Stimulated activated CD4-positive, alpha-beta T cell treated with anti-CD3 and anti-CD28 coated beads, Interleukin-12 subunit alpha, Interleukin-12 subunit beta, amount 100 ng/mL, for 48 hours (primary cell): ENCODE results near the gene SELENOS.

Source experiments
- DNase-seq, 3 donors: peaks; one replicate each; pipeline ENCODE4 v3.0.0-alpha.2; 2020; ENCODE audit warnings: low read depth in 2 of 3, low spot score in 1 of 3

The SELENOS gene, protein sequence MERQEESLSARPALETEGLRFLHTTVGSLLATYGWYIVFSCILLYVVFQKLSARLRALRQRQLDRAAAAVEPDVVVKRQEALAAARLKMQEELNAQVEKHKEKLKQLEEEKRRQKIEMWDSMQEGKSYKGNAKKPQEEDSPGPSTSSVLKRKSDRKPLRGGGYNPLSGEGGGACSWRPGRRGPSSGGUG

DNA sequence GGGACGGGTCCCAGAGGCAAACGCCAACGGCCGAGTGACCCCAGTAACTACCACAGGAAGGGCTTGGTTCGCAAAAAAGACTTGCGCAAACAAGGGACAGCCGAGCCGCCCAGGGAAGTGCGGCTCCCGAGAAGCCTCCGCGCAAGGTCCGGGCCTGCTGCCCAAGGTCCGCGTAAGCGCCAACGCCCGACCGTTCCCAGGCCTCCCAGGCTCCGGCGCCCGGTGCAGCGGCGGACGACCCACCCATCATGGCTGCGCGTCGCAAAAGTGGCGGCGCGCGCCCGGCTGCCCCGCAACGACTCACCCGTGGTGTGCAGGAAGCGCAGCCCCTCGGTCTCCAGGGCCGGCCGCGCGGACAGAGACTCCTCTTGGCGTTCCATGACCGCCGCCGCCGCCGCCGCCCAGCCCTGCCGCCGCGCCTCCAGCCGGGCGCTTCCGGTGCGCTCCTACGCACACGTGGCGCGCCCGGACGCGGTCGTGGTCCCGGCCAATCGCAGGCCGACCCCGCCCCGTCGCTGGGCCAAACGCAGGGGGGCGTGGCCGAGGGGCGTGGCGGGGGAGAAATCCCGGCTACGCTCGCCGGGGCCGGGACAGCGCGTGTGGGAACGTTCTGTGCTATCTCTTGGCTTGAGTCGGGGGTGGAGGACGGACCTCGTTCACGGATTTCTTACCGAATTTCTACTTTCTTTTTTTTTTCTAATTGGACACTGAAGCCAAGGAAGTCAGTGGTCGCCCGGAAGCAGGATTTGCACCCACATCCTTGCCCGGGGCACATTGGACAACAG is at the start of gene SELENOS:
TSS of gene SELENOS (minus strand) at position 448 of the 785 bp plus-strand sequence. CDS start at position 380, 68 bp downstream.
- DNase-seq = peak; percentile 69 to 89 (median 76)

DNA sequence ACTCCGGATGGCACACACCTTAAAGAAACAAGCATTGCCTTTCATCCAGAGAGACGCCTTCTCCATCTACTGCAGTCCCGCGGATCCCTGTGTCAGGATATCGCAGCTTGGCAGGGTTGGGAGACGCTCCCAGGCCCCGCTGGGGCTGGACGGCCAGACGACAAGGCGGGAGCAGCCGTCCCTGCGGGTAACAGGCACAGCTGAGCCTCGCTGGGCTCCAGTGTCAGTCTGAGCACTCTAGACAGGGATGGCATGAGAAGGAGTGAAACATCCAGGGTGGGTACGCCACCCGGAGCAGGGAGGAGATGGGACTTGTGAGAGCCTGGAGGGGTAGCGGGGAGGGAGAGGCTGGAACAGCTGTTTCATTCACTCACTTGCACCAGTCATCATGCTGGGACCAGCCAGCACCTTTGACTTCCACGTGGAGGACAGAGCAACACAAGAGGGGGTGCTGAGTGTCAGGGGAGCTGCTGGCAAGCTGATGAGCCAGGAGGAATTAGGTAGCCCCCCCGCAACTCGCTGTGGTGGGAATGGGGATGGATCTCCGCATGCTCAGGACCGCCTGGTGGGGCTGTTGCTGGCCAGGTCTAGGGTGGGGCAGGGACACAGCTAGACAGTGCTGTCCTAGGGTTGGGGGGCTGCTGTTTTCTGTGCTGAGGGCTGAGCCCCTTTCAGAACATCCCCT is 49.3 kb upstream of the SELENOS start:
- DNase-seq = no peak

GRCh38 chr15:101326026-101326315 is 48.7 kb upstream of the SELENOS start:
- no peak for DNase-seq

- DNase-seq = no peak
Observed at GRCh38 chr15:101325263-101326025, 48.2 kb upstream of the SELENOS start.

DNA sequence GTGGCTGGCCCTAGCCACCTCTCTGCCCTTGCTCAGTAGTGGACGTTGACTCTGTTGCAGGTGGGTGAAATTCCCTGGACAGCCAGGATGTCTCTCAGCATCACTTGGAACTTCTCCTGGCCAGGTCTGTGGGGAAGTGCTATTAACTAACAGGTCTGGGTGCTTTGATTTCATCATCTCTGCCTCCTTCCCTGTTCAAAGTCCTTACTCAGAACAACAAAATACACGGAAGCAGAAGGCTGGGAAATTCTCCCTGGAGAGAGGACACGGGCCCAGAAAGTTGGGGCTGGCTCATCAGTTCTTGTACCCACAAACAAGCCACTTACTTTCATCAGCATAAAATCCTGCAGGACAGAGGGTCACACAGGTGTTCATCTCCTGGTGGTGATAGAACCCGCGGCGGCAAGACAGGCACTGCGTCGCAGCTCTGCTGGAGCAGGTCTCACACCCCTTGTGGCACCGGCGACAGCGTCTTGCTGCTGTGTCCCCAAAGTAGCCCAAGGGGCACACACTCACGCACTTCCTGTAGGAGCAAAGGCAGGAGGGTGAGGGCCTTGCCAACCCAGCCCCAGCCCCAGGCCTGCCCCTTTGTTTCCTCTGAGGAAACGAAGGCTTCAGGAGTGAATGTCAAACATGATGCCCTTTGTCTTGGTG is 47.4 kb upstream of the SELENOS start:
- no peak for DNase-seq

- DNase-seq = no peak
Observed at GRCh38 chr15:101323793-101324523, 46.7 kb upstream of the SELENOS start.

DNA sequence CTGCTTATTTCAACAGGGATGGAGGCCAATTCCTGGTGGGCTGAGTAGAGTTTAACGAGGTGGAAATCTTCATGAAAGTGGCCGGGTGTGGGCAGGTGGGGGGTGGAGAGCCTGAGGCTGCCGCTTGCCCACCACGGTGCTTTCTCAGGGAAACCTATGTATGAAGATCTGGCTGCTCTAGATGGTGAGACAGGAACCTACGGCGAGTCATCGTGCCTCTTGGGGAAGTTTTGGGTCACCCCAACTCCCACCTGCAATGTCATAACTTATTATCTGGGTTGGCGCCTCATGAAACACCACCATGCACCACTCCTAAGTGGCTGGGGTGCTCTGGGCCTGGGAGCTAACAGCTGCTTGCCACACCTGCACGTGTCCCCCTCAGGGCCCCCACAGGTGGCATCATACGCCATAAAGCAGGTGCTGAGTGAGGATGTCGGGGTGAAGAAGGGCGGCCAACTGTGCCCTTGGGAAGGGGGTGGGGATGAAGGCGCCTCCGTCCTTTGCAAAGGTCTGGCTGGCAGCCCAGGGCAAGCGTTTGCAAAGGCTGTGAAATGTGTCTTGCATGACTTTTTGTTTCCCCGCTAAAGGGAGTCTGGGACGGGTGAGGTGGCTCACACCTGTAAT is 45.7 kb upstream of the SELENOS start:
- DNase-seq = no peak

DNA sequence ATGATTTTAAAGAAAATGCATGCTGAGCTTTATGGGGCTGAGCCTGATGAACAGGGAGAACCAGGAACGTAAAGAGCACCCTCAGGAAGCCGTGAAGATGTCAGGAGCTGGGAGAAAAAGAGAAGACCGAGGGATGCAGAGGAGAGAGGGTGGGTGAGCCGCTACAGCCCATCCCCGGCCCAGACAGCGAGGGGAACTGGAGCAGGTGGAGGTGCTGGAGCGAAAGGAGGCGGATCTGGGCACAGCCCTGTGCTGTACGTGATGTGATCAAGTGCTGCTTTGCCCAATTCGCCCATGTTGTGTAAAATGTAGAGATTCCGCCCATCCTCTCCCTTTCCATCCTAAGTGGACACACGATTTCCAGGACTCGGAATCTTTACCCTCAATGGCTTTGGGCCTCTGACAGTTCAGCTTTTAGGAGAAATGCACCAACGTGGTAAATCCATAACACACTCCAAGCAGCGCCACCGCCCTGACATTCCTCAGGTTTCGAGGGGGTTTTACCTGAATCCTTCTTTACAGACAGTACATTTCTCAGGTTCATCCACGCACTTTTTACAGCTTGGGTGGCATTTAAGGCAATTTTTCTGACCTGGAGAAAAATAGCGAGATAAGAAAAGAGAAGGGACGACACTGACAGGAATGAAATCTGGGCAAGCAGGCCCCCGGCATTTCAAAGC is 44.9 kb upstream of the SELENOS start:
- no peak for DNase-seq

DNA sequence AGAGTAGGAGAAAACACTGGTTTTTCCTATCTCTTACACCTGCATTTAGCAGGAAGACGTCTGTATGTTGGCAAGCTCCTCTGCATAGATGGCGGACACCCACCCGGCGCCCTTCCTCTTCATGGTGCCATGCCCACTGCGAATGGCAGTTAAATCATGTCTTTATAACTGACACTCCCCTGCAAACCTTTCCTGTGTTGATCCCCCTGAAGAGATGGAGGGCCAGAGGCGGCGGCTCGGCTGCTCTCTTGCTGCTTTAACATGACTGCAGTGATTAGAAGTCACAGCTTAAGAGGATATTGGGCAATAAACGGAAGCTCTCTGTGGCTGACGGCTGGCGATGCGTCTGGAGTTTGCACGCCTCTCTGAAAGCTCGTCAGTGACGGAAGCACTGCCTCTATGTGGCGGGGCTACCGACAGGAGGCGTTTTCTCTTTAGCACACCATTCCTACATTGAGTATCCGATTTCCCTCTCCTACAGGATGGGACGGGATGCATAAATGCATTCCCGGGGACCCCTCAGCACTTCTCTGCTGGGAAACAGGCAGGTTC is 43.3 kb upstream of the SELENOS start:
- peak; percentile 28 to 38 (median 38) for DNase-seq

- no peak for DNase-seq
Observed at GRCh38 chr15:101318839-101319238, 41.6 kb upstream of the SELENOS start.

- DNase-seq = no peak
Observed at GRCh38 chr15:101318147-101318819, 41.0 kb upstream of the SELENOS start.

- DNase-seq = no peak
Observed at GRCh38 chr15:101317336-101317872, 40.1 kb upstream of the SELENOS start.

DNA sequence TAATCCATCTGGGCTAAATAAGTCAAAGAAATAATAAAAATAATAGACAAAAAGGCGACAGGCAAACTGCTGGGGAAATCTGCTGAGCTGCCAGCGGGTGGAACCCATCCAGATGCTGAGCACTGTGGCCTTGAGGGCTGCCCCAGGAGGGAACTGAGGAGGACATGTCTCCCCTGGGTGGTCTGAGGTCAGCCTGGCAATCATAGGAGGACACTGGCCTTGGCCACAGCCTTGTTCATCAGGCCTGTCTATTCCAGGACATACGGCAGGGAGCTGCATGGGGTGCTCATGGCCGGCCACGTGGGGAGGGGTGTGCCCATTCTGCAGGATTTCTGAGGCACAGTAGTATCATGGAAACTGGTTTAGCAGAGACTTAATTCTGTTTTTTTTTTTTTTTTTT is 39.2 kb upstream of the SELENOS start:
- DNase-seq = no peak

DNA sequence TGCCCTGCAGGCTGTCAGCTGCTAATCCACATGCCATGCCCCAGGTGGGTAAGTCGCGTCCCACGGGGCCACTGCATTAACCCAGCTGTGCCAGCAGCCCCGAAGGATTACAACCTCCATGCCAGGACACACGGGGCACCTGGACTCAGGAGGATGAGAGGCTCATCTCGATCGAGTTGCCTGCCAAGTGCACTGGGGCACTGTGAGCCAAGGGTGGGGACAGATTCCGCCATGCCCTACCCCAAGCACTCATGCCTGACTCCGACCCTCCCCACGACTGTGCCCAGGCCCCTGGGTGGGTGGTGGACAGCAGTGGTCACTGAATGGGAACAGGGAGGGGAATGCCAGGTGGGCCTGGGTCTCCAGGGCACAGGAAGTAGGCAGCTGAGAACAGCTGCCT is 38.5 kb upstream of the SELENOS start:
- DNase-seq = no peak

DNA sequence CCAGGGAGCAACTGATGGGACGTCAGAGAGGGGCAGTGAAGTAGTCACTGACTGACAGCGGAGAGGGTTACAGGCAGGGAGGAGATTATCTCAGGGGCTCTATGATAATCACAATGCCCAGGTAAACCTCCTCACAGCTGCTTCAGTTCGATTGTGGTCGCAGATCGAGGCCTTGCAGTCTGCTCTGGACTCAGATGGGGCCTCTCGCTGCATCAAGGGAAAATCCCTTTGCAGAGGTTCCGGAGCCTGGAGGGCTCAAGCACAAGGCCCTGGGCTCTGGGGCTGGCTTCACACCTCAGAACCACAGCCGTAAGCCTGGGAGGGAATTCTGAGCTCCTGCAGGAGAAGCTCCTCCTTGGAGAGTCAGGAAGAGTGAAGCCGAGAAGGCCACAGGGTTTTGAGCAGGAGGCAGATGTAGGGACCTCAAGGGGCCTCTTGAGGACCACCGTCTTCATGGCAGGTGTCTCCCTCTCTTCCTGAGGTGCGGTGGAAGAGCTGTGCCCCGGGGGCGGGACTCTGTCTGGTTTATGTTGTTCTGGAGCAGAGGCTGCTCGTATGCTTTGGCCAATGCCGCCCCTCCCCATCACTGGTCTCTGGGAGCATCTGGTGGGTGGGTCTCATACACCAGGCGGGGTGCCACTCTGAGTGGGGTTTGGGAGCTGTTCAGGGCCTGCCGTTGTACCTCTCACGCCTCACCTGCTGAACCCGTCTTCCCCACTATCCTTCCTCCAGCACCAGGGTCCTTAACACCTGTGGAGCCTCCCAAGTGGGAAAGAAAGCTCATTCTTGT is 37.2 kb upstream of the SELENOS start:
- DNase-seq = no peak

- DNase-seq = no peak
Observed at GRCh38 chr15:101313041-101313761, 35.9 kb upstream of the SELENOS start.

- no peak for DNase-seq
Observed at GRCh38 chr15:101310508-101310907, 33.2 kb upstream of the SELENOS start.
